Adrenal gland (tissue), 12 donors: ENCODE measurements around the gene ARHGEF4. TPM values are rescaled to one million over a fixed set of nuclear protein-coding genes. Genes with fewer than 3 reads are reported as not detected.

Experiments
- DNase-seq, 7 donors: peaks; one replicate each; pipeline ENCODE4 v3.0.0-alpha.2; 2019 to 2020
- H3K27ac ChIP-seq, 5 donors: fragments of 200-600 bp; sonication (generic) in 4 of 5; 1 replicate in 3 of 5; 2 replicates in 2 of 5; pipeline versions ENCODE4 v1.5.1 to v1.8.0; 2016 to 2020; ENCODE audit warnings: mild to moderate bottlenecking in 1 of 5
- H3K27me3 ChIP-seq: fragments of 200-600 bp; 2 replicates; pipeline ENCODE4 v1.8.0; 2021
- H3K36me3 ChIP-seq, 2 donors: fragments of 200-600 bp; replicated peaks in 1 of 2; 1 replicate in 1 of 2; 2 replicates in 1 of 2; pipeline versions ENCODE4 v1.5.1 to v1.8.0; 2018 to 2022
- H3K4me1 ChIP-seq, 2 donors: fragments of 200-600 bp; replicated peaks in 1 of 2; 1 replicate in 1 of 2; 2 replicates in 1 of 2; pipeline versions ENCODE4 v1.5.1 to v1.8.0; 2018 to 2021
- H3K4me3 ChIP-seq, 4 donors: fragments of 200-600 bp; sonication (generic) in 3 of 4; one replicate each; pipeline ENCODE4 v1.5.1; 2016 to 2018
- H3K9me3 ChIP-seq, 3 donors: fragments of 200-600 bp; sonication (generic) in 1 of 3; replicated peaks in 1 of 3; 1 replicate in 2 of 3; 2 replicates in 1 of 3; pipeline versions ENCODE4 v1.5.1 to v1.8.0; 2016 to 2021
- CTCF ChIP-seq, 6 experiments: fragments of 450-650 bp in 4 of 6; fragments of 200-600 bp in 2 of 6; sonication (generic) in 1 of 6; IDR thresholded peaks; 1 replicate in 5 of 6; 2 replicates in 1 of 6; pipeline versions ENCODE4 v1.5.1 to v1.8.0; 2016 to 2021; ENCODE audit warnings: antibody characterized with exemption in 6 of 6, mild to moderate bottlenecking in 2 of 6, moderate library complexity in 1 of 6
- POLR2A ChIP-seq, 2 donors: fragments of 450-650 bp; IDR thresholded peaks; one replicate each; pipeline ENCODE4 v1.6.1; 2017; ENCODE audit warnings: antibody characterized with exemption in 2 of 2, mild to moderate bottlenecking in 2 of 2, moderate library complexity in 1 of 2
- WGBS, 4 donors: extraction: QIAGEN DNeasy Blood & Tissue Kit in 2 of 4; methylation state at CpG; one replicate each; pipeline versions ENCODE4 v1.1.5 to v1.1.7; 2013 to 2017; 5-methylcytosine and 5-hydroxymethylcytosine counted together
- intact Hi-C, 2 donors: fragments of 100-400 bp; cut with DNase I; formaldehyde crosslinking; loops; one replicate each; pipeline versions ENCODE4 v1.14.1 to v1.15.0; 2022 to 2023
- polyA plus RNA-seq, 3 donors: library from polyadenylated mRNA; stranded (reverse); fragments of 200-250 nt in 2 of 3; fragments of 350-450 nt in 1 of 3; fragmentation: Illumina TruSeq in 1 of 3; extraction: RNeasy Lipid Tissue Mini Kit (QIAGEN cat#74804) in 1 of 3; gene quantifications; one replicate each; pipeline ENCODE4 v1.2.3, GENCODE V29; 2013 to 2014
- total RNA-seq, 9 donors: library from RNA; depleted of rRNA in 4 of 9; stranded (reverse); fragments of >200 nt in 4 of 9; fragments of 120-200 nt in 1 of 9; fragmentation: NEBNext Ultra II Directional in 1 of 9; extraction: Animal tissue kit (Norgen Biotek cat#: 25700) in 1 of 9; gene quantifications; one replicate each; pipeline versions ENCODE4 v1.1.0 to v1.2.4, GENCODE V29; 2013 to 2023
- donor health status: healthy with polysubstance abuse.
- donor health status: Bipolar disorder and iron deficiency.
- donor health status: DM: yes; HTN: yes; CAD: no.
- donor health status: DM: no; HTN: no; CAD: no.
- donor health status: DM: no; HTN: no; CAD: no.
- donor health status: DM: yes; HTN: yes; CAD: no.

ARHGEF4 gene
- total and polyA plus RNA-seq, 12 donors, result 0.97 to 40.4 (median 5.1) TPM

DNA sequence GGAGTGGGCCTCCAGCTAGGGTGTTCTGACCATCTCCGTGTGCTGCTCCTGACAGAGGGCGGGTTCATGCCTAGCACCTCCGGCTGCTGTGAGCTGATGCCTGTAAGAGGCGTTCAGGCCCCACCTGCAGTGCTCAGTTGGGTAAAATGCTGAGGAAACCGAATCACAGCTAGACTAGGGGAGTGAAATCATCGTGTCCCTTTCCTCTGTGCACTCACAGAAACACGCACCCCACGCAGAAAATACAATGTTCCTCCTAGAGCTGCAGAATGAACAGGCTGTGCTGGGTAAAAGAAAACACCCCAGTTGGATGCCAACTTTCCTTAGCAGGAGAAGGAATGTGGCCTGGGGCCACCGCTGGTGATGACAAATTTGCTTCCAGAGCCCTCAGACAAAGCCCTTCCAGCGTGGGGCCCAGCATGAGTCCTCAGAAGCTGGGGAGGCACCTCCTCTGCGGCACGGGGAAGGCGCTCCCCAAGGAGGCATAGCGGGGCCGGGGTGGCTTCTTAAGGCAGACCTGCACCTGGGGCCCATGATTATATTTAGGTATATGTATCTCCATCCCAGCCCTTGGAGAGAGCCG lies 16.3 kb upstream of the ARHGEF4 start:
- no peak overlapping the region for H3K4me3 ChIP-seq
- no peak for TF ChIP-seq CTCF (IDR thresholded peaks at IDR 0.05)
- no peak for TF ChIP-seq POLR2A (IDR thresholded peaks at IDR 0.05)
- intact Hi-C loops, result no loop called here
- H3K4me1 ChIP-seq, result no peaks in the 10 kb centered on the region
- 66 to 71% (median 67%) methylated on average over 8 to 16 of the region's 16 CpGs for WGBS, 4 donors
- H3K27me3 ChIP-seq, result no peaks in the 10 kb centered on the region
- no peaks in the 10 kb centered on the region for H3K9me3 ChIP-seq
- DNase-seq, result no peak
- H3K27ac ChIP-seq, result no peak overlapping the region
- no peaks in the 10 kb centered on the region for H3K36me3 ChIP-seq

DNA sequence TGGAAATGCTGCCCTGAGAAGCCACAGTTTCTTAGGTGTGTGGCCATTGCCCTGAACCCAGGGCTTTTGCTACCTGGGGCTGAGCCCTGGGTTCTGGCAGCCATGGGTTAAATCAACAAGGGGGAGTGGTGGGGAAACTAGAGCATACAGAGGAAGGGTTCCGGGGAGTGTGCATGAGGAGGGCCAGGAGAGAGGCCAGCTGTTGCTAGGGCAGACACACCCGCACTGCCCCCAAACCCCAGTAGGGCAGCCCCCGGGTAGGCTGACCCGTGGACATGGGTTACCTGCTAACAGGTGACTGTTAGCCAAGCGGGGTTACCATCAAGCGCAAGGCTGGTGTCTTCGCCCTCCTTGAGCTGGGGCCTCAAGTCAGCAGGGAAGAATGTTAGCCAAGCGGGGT lies 14.8 kb upstream of the ARHGEF4 start:
- 81 to 100% (median 85%) methylated on average over 2 to 7 of the region's 8 CpGs for WGBS, 4 donors
- H3K27ac ChIP-seq, result no peak overlapping the region
- no peak for DNase-seq

DNA sequence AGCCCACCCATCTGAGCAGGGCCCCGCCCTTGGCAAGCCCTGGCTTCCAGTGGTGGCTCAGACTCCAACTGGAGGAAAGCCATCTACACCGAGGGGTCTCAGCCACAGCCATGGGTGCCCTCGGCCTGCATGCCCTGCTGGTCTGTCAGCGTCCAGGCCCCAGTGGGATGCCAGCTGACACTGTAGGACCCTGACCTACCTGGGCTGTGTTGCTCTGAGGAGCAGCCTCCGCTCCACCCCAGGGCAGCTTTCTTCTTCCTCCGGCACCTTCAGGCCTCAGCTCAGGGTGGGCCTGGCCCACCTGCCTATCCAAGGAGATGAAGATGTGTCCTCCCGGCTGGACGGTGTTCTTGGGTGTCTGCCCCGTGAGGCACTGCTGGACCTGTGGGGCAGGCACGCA lies 13.9 kb upstream of the ARHGEF4 start:
- Histone ChIP-seq H3K36me3 (no peaks in the 10 kb centered on the region), H3K4me3 (no peak overlapping the region), H3K27me3 (no peaks in the 10 kb centered on the region), H3K9me3 (no peaks in the 10 kb centered on the region), H3K4me1 (no peaks in the 10 kb centered on the region), H3K27ac (no peak overlapping the region)
- intact Hi-C loops, result no loop called here
- WGBS, 4 donors, result 85 to 100% (median 93%) methylated on average over 2 to 10 of the region's 10 CpGs
- no peak for TF ChIP-seq POLR2A (IDR thresholded peaks at IDR 0.05)
- TF ChIP-seq CTCF (IDR thresholded peaks at IDR 0.05), result no peak
- no peak for DNase-seq

More for the DNA sequence above, 14.8 kb upstream of the ARHGEF4 start:
- H3K36me3 ChIP-seq, result no peaks in the 10 kb centered on the region
- TF ChIP-seq POLR2A (IDR thresholded peaks at IDR 0.05) (no peak), CTCF (IDR thresholded peaks at IDR 0.05) (no peak)
- no peaks in the 10 kb centered on the region for H3K4me1 ChIP-seq
- intact Hi-C loops, result no loop called here
- H3K27me3 ChIP-seq, result no peaks in the 10 kb centered on the region
- H3K4me3 ChIP-seq, result no peak overlapping the region
- no peaks in the 10 kb centered on the region for H3K9me3 ChIP-seq

GRCh38 chr2:130823171-130823885 lies 13.4 kb upstream of the ARHGEF4 start:
- H3K4me1 ChIP-seq, result no peaks in the 10 kb centered on the region
- no peak for DNase-seq
- 81 to 88% (median 87%) methylated on average over 5 to 10 of the region's 10 CpGs for WGBS, 4 donors

More at GRCh38 chr2:130823171-130823885, 13.4 kb upstream of the ARHGEF4 start:
- no peaks in the 10 kb centered on the region for H3K36me3 ChIP-seq
- H3K9me3 ChIP-seq, result no peaks in the 10 kb centered on the region
- TF ChIP-seq CTCF (IDR thresholded peaks at IDR 0.05) (no peak), POLR2A (IDR thresholded peaks at IDR 0.05) (no peak)
- H3K27ac ChIP-seq, result no peak overlapping the region
- H3K4me3 ChIP-seq, result no peak overlapping the region
- H3K27me3 ChIP-seq, result no peaks in the 10 kb centered on the region
- intact Hi-C loops, result no loop called here
